ENCODE measurements around the gene SPINK1. TPM values are rescaled to one million over a fixed set of nuclear protein-coding genes. Genes with fewer than 3 reads are reported as not detected.

Gene SPINK1, protein sequence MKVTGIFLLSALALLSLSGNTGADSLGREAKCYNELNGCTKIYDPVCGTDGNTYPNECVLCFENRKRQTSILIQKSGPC
- not detected in 2 replicates for total RNA-seq

GRCh38 chr5:147831465-147831864, at the start of gene SPINK1:
TSS of gene SPINK1 (minus strand) at chr5:147831671. CDS start at chr5:147831577, 94 bp downstream.

GRCh38 chr5:147878066-147878759, 46.7 kb upstream of the SPINK1 start, which contains the start of gene SCGB3A2:
TSS of gene SCGB3A2 (plus strand) at chr5:147878711. CDS start at chr5:147878804, 93 bp downstream.

DNA sequence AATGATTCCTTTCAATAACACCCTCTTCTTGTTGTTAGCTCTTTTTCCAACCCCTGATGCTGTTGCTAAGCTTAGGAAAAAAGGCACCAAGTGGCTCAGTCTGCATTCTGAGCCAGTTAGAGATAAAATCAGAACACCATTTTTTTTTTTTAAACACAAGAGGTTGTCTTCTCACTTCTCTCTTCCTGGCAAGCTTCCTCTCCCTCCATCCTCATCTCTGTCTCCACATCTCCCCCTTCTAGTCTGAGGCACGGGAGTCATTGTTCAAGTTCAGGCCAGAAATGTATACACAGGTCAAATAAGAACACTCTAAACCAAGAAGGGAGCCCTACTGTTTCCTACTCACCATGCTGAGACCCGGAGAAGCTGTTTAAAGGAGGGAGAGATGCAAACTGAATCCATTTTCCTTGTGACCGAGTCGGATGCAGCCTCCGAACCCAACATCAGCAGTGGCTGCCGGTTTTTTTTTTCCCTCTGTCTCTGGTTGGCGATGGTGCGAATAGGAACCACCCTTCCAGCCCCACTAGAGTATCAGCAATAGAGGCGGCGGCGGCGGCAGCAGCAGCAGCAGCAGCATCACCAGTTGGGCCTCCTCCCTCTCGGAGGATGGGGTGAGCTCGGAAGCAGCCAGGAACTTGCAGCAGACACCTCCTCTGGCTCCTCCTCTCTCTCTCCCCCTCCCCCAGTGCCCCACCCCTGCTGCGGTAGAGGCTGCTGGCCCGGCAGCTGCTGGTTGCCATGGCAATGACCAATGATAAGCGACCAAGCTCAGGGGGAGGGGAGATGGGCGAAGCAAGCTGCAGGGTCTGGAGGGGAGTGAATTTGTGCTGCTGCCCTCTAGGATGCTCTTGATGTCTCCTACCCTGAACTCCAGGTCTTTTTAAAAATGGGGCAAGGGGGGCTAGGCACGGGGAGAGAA, 49.1 kb downstream of the SPINK1 start, which contains the start of gene JAKMIP2:
JAKMIP2 (minus strand) TSS at position 619 of the 919 bp plus-strand sequence. CDS start 110,922 bp downstream, outside the sequence.

Other genes starting within 250 kb of the SPINK1 start
- under 0.01 and 0.57 TPM in 2 replicates for gene JAKMIP2, start 48.9 kb downstream of the SPINK1 start, total RNA-seq
- not detected in 2 replicates for gene SCGB3A2, start 47.0 kb upstream of the SPINK1 start, total RNA-seq
- gene C5orf46, start 74.9 kb upstream of the SPINK1 start, total RNA-seq = 0.46 TPM in 1 of 2 replicates, not detected in the other
- gene SPINK5, start 232.3 kb upstream of the SPINK1 start, total RNA-seq = under 0.01 TPM in 1 of 2 replicates, not detected in the other

Data from smooth muscle cell of bladder (primary cell).